HepG2 (cell line): ENCODE results near the gene RGS19. TPM values are rescaled to one million over a fixed set of nuclear protein-coding genes. Genes with fewer than 3 reads are reported as not detected.

Source experiments
- FOSL2 ChIP-seq: sonication (generic); formaldehyde crosslinking; IDR thresholded peaks from 2 replicates; pipeline ENCODE4 v1.4.0; 2020; ENCODE audit warnings: missing genetic modification reagents
- FOXA3 ChIP-seq: IDR thresholded peaks from 2 replicates; pipeline ENCODE4 v1.6.1; 2016; ENCODE audit warnings: missing genetic modification reagents, missing compliant biosample characterization
- HMGA1 ChIP-seq: sonication (generic); formaldehyde crosslinking; conservative IDR thresholded peaks from 2 replicates; pipeline ENCODE4 v1.4.0; 2020; ENCODE audit warnings: missing genetic modification reagents
- HNRNPLL ChIP-seq: fragments of 200-400 bp; formaldehyde crosslinking; IDR thresholded peaks from 2 replicates; pipeline ENCODE4 v1.6.1; 2017; ENCODE audit warnings: mild to moderate bottlenecking, low read depth, low read length; ENCODE audit not compliant: poor library complexity, severe bottlenecking
- IKZF1 ChIP-seq: fragments of 450-650 bp; IDR thresholded peaks from 2 replicates; pipeline ENCODE4 v1.7.1; 2016
- MIER2 ChIP-seq: IDR thresholded peaks from 2 replicates; pipeline ENCODE4 v1.6.1; 2016; ENCODE audit warnings: missing biosample characterization, missing genetic modification reagents
- NONO ChIP-seq, 2 experiments: fragments of 450-650 bp in 1 of 2; sonication (generic) in 1 of 2; formaldehyde crosslinking in 1 of 2; IDR thresholded peaks in 1 of 2; conservative IDR thresholded peaks in 1 of 2; 2 replicates each; pipeline versions ENCODE4 v1.6.1 to v1.8.0; 2017 to 2022; ENCODE audit warnings: mild to moderate bottlenecking in 1 of 2, missing genetic modification reagents in 1 of 2, moderate library complexity in 1 of 2
- NR2F2 ChIP-seq: IDR thresholded peaks from 2 replicates; pipeline ENCODE4 v1.6.1; 2012; ENCODE audit warnings: low read depth, inconsistent platforms, borderline replicate concordance
- PCBP1 ChIP-seq: fragments of 200-400 bp; formaldehyde crosslinking; IDR thresholded peaks from 2 replicates; pipeline ENCODE4 v1.6.1; 2017; ENCODE audit warnings: mild to moderate bottlenecking, low read depth, low read length, borderline replicate concordance
- POLR2AphosphoS5 ChIP-seq: IDR thresholded peaks from 2 replicates; pipeline ENCODE4 v1.6.1; 2012; ENCODE audit warnings: low read depth, low read length
- PRMT3 ChIP-seq: sonication (generic); formaldehyde crosslinking; IDR thresholded peaks from 2 replicates; pipeline ENCODE4 v1.8.1; 2022; ENCODE audit warnings: low read depth, mild to moderate bottlenecking, moderate library complexity, missing genetic modification reagents, borderline replicate concordance
- RBM39 ChIP-seq: fragments of 200-400 bp; formaldehyde crosslinking; IDR thresholded peaks from one replicate; pipeline ENCODE4 v1.6.1; 2018; ENCODE audit warnings: antibody characterized with exemption, mild to moderate bottlenecking, low read depth, low read length; ENCODE audit not compliant: poor library complexity, severe bottlenecking
- REL ChIP-seq: sonication (generic); formaldehyde crosslinking; conservative IDR thresholded peaks from 2 replicates; pipeline ENCODE4 v1.8.0; 2022; ENCODE audit warnings: mild to moderate bottlenecking, missing genetic modification reagents, moderate library complexity
- SMAD9 ChIP-seq: sonication (generic); formaldehyde crosslinking; IDR thresholded peaks from 2 replicates; pipeline ENCODE4 v1.5.1; 2020; ENCODE audit warnings: mild to moderate bottlenecking, missing genetic modification reagents
- THAP11 ChIP-seq: IDR thresholded peaks from 2 replicates; pipeline ENCODE4 v1.6.1; 2016; ENCODE audit warnings: missing biosample characterization, missing genetic modification reagents
- ZFP37 ChIP-seq: sonication (generic); formaldehyde crosslinking; IDR thresholded peaks from 2 replicates; pipeline ENCODE4 v1.4.0; 2020; ENCODE audit warnings: missing genetic modification reagents, borderline replicate concordance
- ZFX ChIP-seq: sonication (generic); formaldehyde crosslinking; IDR thresholded peaks from 2 replicates; pipeline ENCODE4 v1.4.0; 2020; ENCODE audit warnings: mild to moderate bottlenecking, low read depth, missing genetic modification reagents, moderate library complexity
- ZNF138 ChIP-seq: sonication (generic); formaldehyde crosslinking; IDR thresholded peaks from 2 replicates; pipeline ENCODE4 v1.5.0; 2020; ENCODE audit warnings: mild to moderate bottlenecking, low read depth, missing genetic modification reagents
- ZNF160 ChIP-seq: sonication (generic); formaldehyde crosslinking; IDR thresholded peaks from 2 replicates; pipeline ENCODE4 v1.8.0; 2022; ENCODE audit warnings: mild to moderate bottlenecking, inconsistent platforms, missing genetic modification reagents
- ZNF30 ChIP-seq: sonication (generic); formaldehyde crosslinking; IDR thresholded peaks from 2 replicates; pipeline ENCODE4 v1.5.0; 2020; ENCODE audit warnings: mild to moderate bottlenecking, missing genetic modification reagents
- ZNF430 ChIP-seq: sonication (generic); formaldehyde crosslinking; IDR thresholded peaks from 2 replicates; pipeline ENCODE4 v1.9.0; 2021; ENCODE audit warnings: mild to moderate bottlenecking, missing genetic modification reagents
- ZNF468 ChIP-seq: sonication (generic); formaldehyde crosslinking; IDR thresholded peaks from 2 replicates; pipeline ENCODE4 v1.8.0; 2022; ENCODE audit warnings: mild to moderate bottlenecking, moderate library complexity, missing genetic modification reagents
- ZNF644 ChIP-seq: IDR thresholded peaks from 2 replicates; pipeline ENCODE4 v1.6.1; 2016; ENCODE audit warnings: low read depth
- ZSCAN30 ChIP-seq: sonication (generic); formaldehyde crosslinking; IDR thresholded peaks from 2 replicates; pipeline ENCODE4 v1.5.0; 2020; ENCODE audit warnings: mild to moderate bottlenecking, missing genetic modification reagents
- polyA plus RNA-seq, 8 experiments: library from polyadenylated mRNA; depleted of rRNA in 3 of 8; stranded (reverse) in 7 of 8; unstranded in 1 of 8; fragments of >200 nt; fragmentation: Illumina TruSeq in 4 of 8; extraction: Trizol in 4 of 8; gene quantifications; 2 replicates each; pipeline versions ENCODE4 v1.2.1 to v1.2.3, GENCODE V29; 2011 to 2016; ENCODE audit warnings: low read depth in 4 of 8, missing spikeins in 1 of 8, mixed read lengths in 1 of 8; ENCODE audit not compliant: insufficient read depth in 1 of 8
- total RNA-seq, 5 experiments: library from RNA; depleted of rRNA; stranded (reverse); fragments of >200 nt; fragmentation: Illumina TruSeq; extraction: Trizol; gene quantifications; 2 replicates each; pipeline ENCODE4 v1.2.3, GENCODE V29; 2016; ENCODE audit warnings: low read depth in 1 of 5
- TF ChIP-seq, protein P1 (sequence below): sonication (generic); formaldehyde crosslinking; IDR thresholded peaks from 2 replicates; pipeline ENCODE4 v1.9.0; 2022; ENCODE audit warnings: missing genetic modification reagents, mild to moderate bottlenecking, borderline replicate concordance
- TF ChIP-seq, protein P2 (sequence below): sonication (generic); formaldehyde crosslinking; IDR thresholded peaks from 2 replicates; pipeline ENCODE4 v1.4.0; 2020; ENCODE audit warnings: missing genetic modification reagents, borderline replicate concordance

The RGS19 gene
- total and polyA plus RNA-seq, 2 of the 13 experiments (the other 11 are each of a cell fraction or from before 2014, with no cell fraction given) = 10.7 to 11.9 TPM

DNA sequence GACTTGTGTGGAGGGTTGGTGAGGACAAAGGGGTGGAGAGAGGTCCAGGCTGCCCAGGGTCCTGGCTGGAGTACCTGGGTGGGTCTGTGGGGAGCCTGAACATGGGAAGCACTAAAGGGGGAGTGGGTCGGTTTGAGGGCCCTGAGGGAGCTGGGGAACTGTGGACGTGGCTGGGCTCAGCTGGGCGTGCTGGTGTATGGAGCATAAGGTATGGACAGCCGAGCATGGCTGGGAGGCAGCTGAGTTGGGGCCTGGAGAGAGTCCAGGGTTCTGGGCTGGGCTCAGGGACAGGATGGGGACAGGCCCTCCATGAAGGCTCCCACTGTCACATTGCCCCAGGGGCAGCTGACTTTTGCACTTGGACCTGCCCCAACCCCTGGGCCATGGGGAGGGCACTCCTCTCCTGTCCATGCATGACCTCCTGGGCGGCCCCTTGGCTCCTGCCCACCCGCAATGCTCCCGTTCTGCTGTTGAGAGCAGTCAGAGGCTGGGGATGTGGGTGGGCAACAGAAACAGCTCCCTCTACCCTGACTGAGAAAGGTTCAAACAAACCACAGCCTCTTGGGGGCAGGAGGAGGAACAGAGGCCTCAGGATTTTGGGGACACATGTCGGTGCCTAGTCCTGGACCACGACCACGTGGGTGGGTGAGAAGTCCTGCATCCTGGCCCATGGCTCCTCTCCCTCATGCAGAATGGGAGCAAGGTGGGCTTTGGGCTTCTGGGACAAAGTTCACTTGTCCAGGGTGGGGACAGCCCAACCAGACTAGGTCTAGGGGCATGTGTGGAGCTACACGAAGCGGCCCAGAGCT lies 38.9 kb downstream of the RGS19 start (continued):
- TF ChIP-seq, protein P1, sequence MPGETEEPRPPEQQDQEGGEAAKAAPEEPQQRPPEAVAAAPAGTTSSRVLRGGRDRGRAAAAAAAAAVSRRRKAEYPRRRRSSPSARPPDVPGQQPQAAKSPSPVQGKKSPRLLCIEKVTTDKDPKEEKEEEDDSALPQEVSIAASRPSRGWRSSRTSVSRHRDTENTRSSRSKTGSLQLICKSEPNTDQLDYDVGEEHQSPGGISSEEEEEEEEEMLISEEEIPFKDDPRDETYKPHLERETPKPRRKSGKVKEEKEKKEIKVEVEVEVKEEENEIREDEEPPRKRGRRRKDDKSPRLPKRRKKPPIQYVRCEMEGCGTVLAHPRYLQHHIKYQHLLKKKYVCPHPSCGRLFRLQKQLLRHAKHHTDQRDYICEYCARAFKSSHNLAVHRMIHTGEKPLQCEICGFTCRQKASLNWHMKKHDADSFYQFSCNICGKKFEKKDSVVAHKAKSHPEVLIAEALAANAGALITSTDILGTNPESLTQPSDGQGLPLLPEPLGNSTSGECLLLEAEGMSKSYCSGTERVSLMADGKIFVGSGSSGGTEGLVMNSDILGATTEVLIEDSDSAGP (CRISPR knock-in tag) = peak; percentile 72
- TF ChIP-seq NONO (IDR thresholded peaks at IDR 0.05) = no peak
- peak; percentile 10; the same call in 1 of the 2 replicates for TF ChIP-seq NONO (CRISPR knock-in tag; conservative IDR thresholded peaks at IDR 0.05)
- TF ChIP-seq, protein P2, sequence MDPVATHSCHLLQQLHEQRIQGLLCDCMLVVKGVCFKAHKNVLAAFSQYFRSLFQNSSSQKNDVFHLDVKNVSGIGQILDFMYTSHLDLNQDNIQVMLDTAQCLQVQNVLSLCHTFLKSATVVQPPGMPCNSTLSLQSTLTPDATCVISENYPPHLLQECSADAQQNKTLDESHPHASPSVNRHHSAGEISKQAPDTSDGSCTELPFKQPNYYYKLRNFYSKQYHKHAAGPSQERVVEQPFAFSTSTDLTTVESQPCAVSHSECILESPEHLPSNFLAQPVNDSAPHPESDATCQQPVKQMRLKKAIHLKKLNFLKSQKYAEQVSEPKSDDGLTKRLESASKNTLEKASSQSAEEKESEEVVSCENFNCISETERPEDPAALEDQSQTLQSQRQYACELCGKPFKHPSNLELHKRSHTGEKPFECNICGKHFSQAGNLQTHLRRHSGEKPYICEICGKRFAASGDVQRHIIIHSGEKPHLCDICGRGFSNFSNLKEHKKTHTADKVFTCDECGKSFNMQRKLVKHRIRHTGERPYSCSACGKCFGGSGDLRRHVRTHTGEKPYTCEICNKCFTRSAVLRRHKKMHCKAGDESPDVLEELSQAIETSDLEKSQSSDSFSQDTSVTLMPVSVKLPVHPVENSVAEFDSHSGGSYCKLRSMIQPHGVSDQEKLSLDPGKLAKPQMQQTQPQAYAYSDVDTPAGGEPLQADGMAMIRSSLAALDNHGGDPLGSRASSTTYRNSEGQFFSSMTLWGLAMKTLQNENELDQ = peak; percentile 67; the same call in 1 of the 2 replicates
- 0 out of 2 replicates have a peak, but pooled peaks have one; percentile 5 for TF ChIP-seq ZNF430 (CRISPR knock-in tag)
- peak; percentile 20 for TF ChIP-seq RBM39
- TF ChIP-seq MIER2 (CRISPR knock-in tag) = peak; percentile 70; the same call in 1 of the 2 replicates
- TF ChIP-seq FOSL2 (CRISPR knock-in tag) = 0 out of 2 replicates have a peak, but pooled peaks have one; percentile 20
- TF ChIP-seq SMAD9 (CRISPR knock-in tag) = 0 out of 2 replicates have a peak, but pooled peaks have one; percentile 13
- TF ChIP-seq NR2F2 = peak; percentile 13; the same call in 1 of the 2 replicates
- TF ChIP-seq ZSCAN30 (CRISPR knock-in tag) = no peak
- no peak for TF ChIP-seq FOXA3 (CRISPR knock-in tag)
- TF ChIP-seq REL (CRISPR knock-in tag) = no peak; the same call in 1 of the 2 replicates
- TF ChIP-seq POLR2AphosphoS5 = peak; percentile 55
- peak; percentile 67; the same call in 1 of the 2 replicates for TF ChIP-seq ZNF138 (CRISPR knock-in tag)
- TF ChIP-seq ZNF468 (CRISPR knock-in tag) = peak; percentile 83; the same call in 1 of the 2 replicates
- no peak for TF ChIP-seq HMGA1
- no peak for TF ChIP-seq ZNF30 (CRISPR knock-in tag)
- TF ChIP-seq ZNF160 (CRISPR knock-in tag) = 0 out of 2 replicates have a peak, but pooled peaks have one; percentile 83
- TF ChIP-seq HNRNPLL = peak; percentile 11
- peak; percentile 72; the same call in 1 of the 2 replicates for TF ChIP-seq ZFP37 (CRISPR knock-in tag)
- no peak for TF ChIP-seq ZNF644 (CRISPR knock-in tag)
- TF ChIP-seq PRMT3 (CRISPR knock-in tag) = peak; percentile 38; the same call in 1 of the 2 replicates
- TF ChIP-seq ZFX = 0 out of 2 replicates have a peak, but pooled peaks have one; percentile 3
- TF ChIP-seq THAP11 = no peak
- TF ChIP-seq IKZF1 = no peak
- TF ChIP-seq PCBP1 = peak; percentile 83
